H1 (cell line): ENCODE data around the gene CCDC195. TPM values are rescaled to one million over a fixed set of nuclear protein-coding genes. Genes with fewer than 3 reads are reported as not detected.

Source experiments
- EGR1 ChIP-seq: IDR thresholded peaks from 2 replicates; pipeline ENCODE4 v1.6.1; 2011; ENCODE audit warnings: low read depth, low read length, borderline replicate concordance
- NANOG ChIP-seq: IDR thresholded peaks from 2 replicates; pipeline ENCODE4 v1.6.1; 2011; ENCODE audit warnings: low read length, low read depth, mild to moderate bottlenecking, inconsistent platforms; ENCODE audit not compliant: insufficient read depth, poor library complexity, severe bottlenecking
- RFX5 ChIP-seq: IDR thresholded peaks from 2 replicates; pipeline ENCODE4 v1.6.1; 2011; ENCODE audit warnings: low read depth, low read length, improper control_type of control experiment, borderline replicate concordance
- RXRA ChIP-seq: IDR thresholded peaks from 2 replicates; pipeline ENCODE4 v1.6.1; 2011; ENCODE audit warnings: low read depth, mild to moderate bottlenecking, low read length, moderate library complexity; ENCODE audit not compliant: insufficient read depth
- TBP ChIP-seq: IDR thresholded peaks from 2 replicates; pipeline ENCODE4 v1.6.1; 2011; ENCODE audit warnings: low read depth, low read length, improper control_type of control experiment
- USF2 ChIP-seq: IDR thresholded peaks from 2 replicates; pipeline ENCODE4 v1.6.1; 2011; ENCODE audit warnings: low read length, improper control_type of control experiment
- polyA plus RNA-seq, 7 experiments: library from polyadenylated mRNA; depleted of rRNA in 3 of 7; stranded (reverse) in 5 of 7; unstranded in 2 of 7; fragments of >200 nt in 5 of 7; fragments of 200-250 nt in 2 of 7; gene quantifications; 1 replicate in 5 of 7; 2 replicates in 1 of 7; 4 replicates in 1 of 7; pipeline versions ENCODE4 v1.2.1 to v1.2.3, GENCODE V29; 2011 to 2013; ENCODE audit warnings: missing spikeins in 2 of 7, mixed read lengths in 2 of 7
- total RNA-seq: library from RNA; stranded (reverse); fragmentation: NEBNext Ultra II Directional; extraction: Animal tissue kit (Norgen Biotek cat#: 25700); gene quantifications from 2 replicates; pipeline ENCODE4 v1.2.1, GENCODE V29; 2021

The CCDC195 gene
- total and polyA plus RNA-seq, 2 of the 8 experiments (the other 6 are each of a cell fraction or from before 2014, with no cell fraction given): not detected

GRCh38 chr2:224668123-224668909 lies 47.8 kb downstream of the CCDC195 start (continued):
- TF ChIP-seq RXRA: no peak
- TF ChIP-seq RFX5: no peak
- TF ChIP-seq NANOG: no peak
- no peak for TF ChIP-seq USF2
- TF ChIP-seq EGR1: no peak
- no peak for TF ChIP-seq TBP
- TF ChIP-seq, all 59 proteins: peak for 0
